Endothelial cell of umbilical vein (primary cell): Measurements from ENCODE around the gene MACROD2. TPM values are rescaled to one million over a fixed set of nuclear protein-coding genes. Genes with fewer than 3 reads are reported as not detected.

Experiments used
- BruUV-seq: library from RNA; stranded (reverse); fragments of 400-500 nt; replicated peaks from 2 replicates; lab custom pipeline; 2021; lab: Mats Ljungman, UMichigan
- CTCF ChIA-PET: fragments of 300-600, 350-600 bp; sonication (Branson Sonifier 250); formaldehyde crosslinking; loops from one replicate; lab custom pipeline; 2021; ENCODE audit warnings: antibody characterized with exemption, inconsistent platforms; lab: Charles Lee
- POLR2A ChIA-PET: fragments of 300-600, 350-600 bp; sonication (Branson Sonifier 250); formaldehyde crosslinking; loops from one replicate; lab custom pipeline; 2021; ENCODE audit warnings: antibody characterized with exemption, inconsistent platforms; lab: Charles Lee
- DNase-seq: peaks from one replicate; pipeline ENCODE4 v3.0.0-alpha.2; 2011; ENCODE audit warnings: low read depth, low spot score
- FAIRE-seq: peaks from 2 replicates; lab custom pipeline; 2011; peaks lifted over from hg19 to GRCh38; lab: Jason Lieb, UNC
- H2AFZ ChIP-seq: 2 replicates; pipeline ENCODE4 v1.6.0; 2012; ENCODE audit warnings: low read depth, low read length, control low read depth, inconsistent platforms
- H3K27ac ChIP-seq: 2 replicates; pipeline ENCODE4 v1.5.1; 2011; ENCODE audit warnings: low read depth, mild to moderate bottlenecking, control low read depth, low read length, moderate library complexity; ENCODE audit not compliant: insufficient read depth
- H3K27me3 ChIP-seq, 2 experiments: 2 replicates each; pipeline versions ENCODE4 v1.6.0 to v1.6.1; 2011; ENCODE audit warnings: low read length in 2 of 2, mixed read lengths in 1 of 2; ENCODE audit not compliant: control insufficient read depth in 2 of 2, insufficient read depth in 2 of 2
- H3K36me3 ChIP-seq, 2 experiments: 2 replicates in 1 of 2; 3 replicates in 1 of 2; pipeline ENCODE4 v1.5.1; 2011; ENCODE audit warnings: low read length in 2 of 2, mild to moderate bottlenecking in 1 of 2, moderate library complexity in 1 of 2; ENCODE audit not compliant: control insufficient read depth in 2 of 2, insufficient read depth in 2 of 2; ENCODE audit errors: extremely low read depth in 1 of 2
- H3K4me1 ChIP-seq: 3 replicates; pipeline ENCODE4 v1.5.1; 2011; ENCODE audit warnings: mild to moderate bottlenecking, low read length; ENCODE audit not compliant: control insufficient read depth, insufficient read depth; ENCODE audit errors: extremely low read depth
- H3K4me2 ChIP-seq: 2 replicates; pipeline ENCODE4 v1.6.1; 2011; ENCODE audit warnings: low read length, control low read depth, mixed read lengths; ENCODE audit not compliant: insufficient read depth
- H3K4me3 ChIP-seq, 3 experiments: fragments of 200-600 bp in 1 of 3; sonication (generic), shearing (Covaris generic) in 1 of 3; replicated peaks in 1 of 3; 2 replicates each; pipeline ENCODE4 v1.5.1; 2011 to 2016; ENCODE audit warnings: control low read depth in 3 of 3, low read length in 3 of 3, mild to moderate bottlenecking in 2 of 3, inconsistent platforms in 1 of 3, low read depth in 1 of 3, moderate library complexity in 1 of 3; ENCODE audit not compliant: insufficient read depth in 1 of 3
- H3K79me2 ChIP-seq: 2 replicates; pipeline ENCODE4 v1.6.0; 2012; ENCODE audit warnings: low read length, inconsistent platforms; ENCODE audit not compliant: control insufficient read depth, insufficient read depth
- H3K9ac ChIP-seq: replicated peaks from 2 replicates; pipeline ENCODE3; 2011; ENCODE audit warnings: low read length, control low read depth; ENCODE audit not compliant: insufficient read depth; ENCODE audit errors: extremely low read depth
- H3K9me1 ChIP-seq: replicated peaks from 3 replicates; pipeline ENCODE4 v1.6.0; 2011; ENCODE audit warnings: mild to moderate bottlenecking, low read length; ENCODE audit not compliant: control insufficient read depth, insufficient read depth; ENCODE audit errors: extremely low read depth
- H3K9me3 ChIP-seq: replicated peaks from 2 replicates; pipeline ENCODE4 v1.5.1; 2012; ENCODE audit warnings: low read length, inconsistent platforms; ENCODE audit not compliant: control insufficient read depth, insufficient read depth
- H4K20me1 ChIP-seq: replicated peaks from 2 replicates; pipeline ENCODE3; 2011; ENCODE audit warnings: mild to moderate bottlenecking, low read length; ENCODE audit not compliant: control insufficient read depth, insufficient read depth; ENCODE audit errors: extremely low read depth
- EZH2 ChIP-seq: IDR thresholded peaks from 2 replicates; pipeline ENCODE4 v1.6.1; 2012; ENCODE audit warnings: borderline replicate concordance, low read depth, mild to moderate bottlenecking, moderate library complexity, low read length, inconsistent platforms; ENCODE audit not compliant: severe bottlenecking
- FOS ChIP-seq: IDR thresholded peaks from 2 replicates; pipeline ENCODE4 v1.6.1; 2011; ENCODE audit warnings: mild to moderate bottlenecking, low read length, moderate library complexity, borderline replicate concordance; ENCODE audit not compliant: insufficient read depth
- GATA2 ChIP-seq: IDR thresholded peaks from 2 replicates; pipeline ENCODE4 v1.7.0; 2011; ENCODE audit warnings: low read depth, mild to moderate bottlenecking, moderate library complexity, mixed read lengths, low read length; ENCODE audit not compliant: insufficient read length, insufficient read depth
- JUN ChIP-seq: IDR thresholded peaks from 2 replicates; pipeline ENCODE4 v1.6.1; 2011; ENCODE audit warnings: borderline replicate concordance, low read depth; ENCODE audit not compliant: insufficient read length, insufficient read depth
- MYC ChIP-seq: IDR thresholded peaks from one replicate; pipeline ENCODE4 v1.6.1; 2011; ENCODE audit warnings: mild to moderate bottlenecking, low read depth, low read length
- POLR2A ChIP-seq: IDR thresholded peaks from 2 replicates; pipeline ENCODE4 v1.6.1; 2012; ENCODE audit warnings: low read depth, mild to moderate bottlenecking, control low read depth, low read length
- POLR2AphosphoS5 ChIP-seq: IDR thresholded peaks from 2 replicates; pipeline ENCODE4 v1.6.1; 2012; ENCODE audit warnings: low read depth, mild to moderate bottlenecking, control low read depth, low read length, moderate library complexity; ENCODE audit not compliant: insufficient read depth
- dilution Hi-C: fragments of 300-500 bp; cut with MboI; formaldehyde crosslinking; loops from one replicate; pipeline ENCODE4 v1.15.0; 2019; ENCODE audit warnings: low sequenced_read_pairs; ENCODE audit not compliant: extremely low pct_ligation_motif_present
- intact Hi-C: fragments of 100-400 bp; cut with micrococcal nuclease; formaldehyde crosslinking; loops from one replicate; pipeline ENCODE4 v1.10.0; 2022
- polyA plus RNA-seq, 4 experiments: library from polyadenylated mRNA; depleted of rRNA in 3 of 4; stranded (reverse) in 3 of 4; unstranded in 1 of 4; fragments of >200 nt; gene quantifications; 2 replicates each; pipeline versions ENCODE4 v1.2.1 to v1.2.3, GENCODE V29; 2011 to 2012; ENCODE audit warnings: missing spikeins in 1 of 4
- total RNA-seq: library from RNA; stranded (reverse); gene quantifications from 2 replicates; pipeline ENCODE4 v1.2.3, GENCODE V29; 2021
- TF ChIP-seq, protein P1 (sequence below): IDR thresholded peaks from 2 replicates; pipeline ENCODE4 v1.6.1; 2011; ENCODE audit not compliant: insufficient read depth, insufficient read length
- TF ChIP-seq, protein P2 (sequence below), 2 donors: IDR thresholded peaks; 1 replicate in 1 of 2; 2 replicates in 1 of 2; pipeline ENCODE4 v1.5.1; 2011; ENCODE audit warnings: low read length in 2 of 2, mild to moderate bottlenecking in 2 of 2, moderate library complexity in 2 of 2, control low read depth in 1 of 2, inconsistent platforms in 1 of 2, low read depth in 1 of 2; ENCODE audit not compliant: insufficient read depth in 1 of 2; ENCODE audit errors: extremely low read depth in 1 of 2

MACROD2 gene
- total and polyA plus RNA-seq, 2 donors (not counting 3 experiments of a cell fraction or from before 2014, with no cell fraction given) = 0.11 to 0.73 TPM

DNA sequence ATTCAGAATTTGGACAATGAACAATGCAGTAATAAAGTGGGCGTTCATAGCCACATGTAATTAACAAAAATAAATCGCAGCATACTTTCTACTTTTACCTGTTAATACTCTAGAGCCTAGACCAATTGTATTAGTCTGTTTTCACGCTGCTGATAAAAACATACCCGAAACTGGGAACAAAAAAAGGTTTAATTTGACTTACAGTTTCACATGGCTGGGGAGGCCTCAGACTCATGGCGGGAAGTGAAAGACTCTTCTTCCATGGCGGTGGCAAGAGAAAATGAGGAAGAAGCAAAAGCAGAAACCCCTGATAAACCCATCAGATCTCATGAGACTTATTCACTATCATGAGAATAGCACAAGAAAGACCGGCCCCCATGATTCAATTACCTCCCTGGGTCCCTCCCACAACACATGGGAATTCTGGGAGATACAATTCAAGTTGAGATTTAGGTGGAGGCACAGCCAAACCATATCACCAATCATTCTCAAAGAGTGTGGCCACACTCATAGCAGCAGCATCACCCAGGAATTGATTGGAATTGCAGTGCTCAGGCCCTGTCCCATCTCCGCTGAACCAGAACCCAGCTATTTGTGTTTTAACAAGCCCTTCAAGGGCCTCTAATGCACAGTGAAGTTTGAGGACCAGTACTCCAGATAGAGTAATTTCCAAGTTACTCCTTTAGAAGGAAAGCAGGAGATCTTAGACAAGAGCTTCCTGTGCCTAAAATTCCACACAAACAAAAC lies 1927.9 kb downstream of the MACROD2 start:
- intact Hi-C loops = no loop called here
- CTCF ChIA-PET = no interaction called here

DNA sequence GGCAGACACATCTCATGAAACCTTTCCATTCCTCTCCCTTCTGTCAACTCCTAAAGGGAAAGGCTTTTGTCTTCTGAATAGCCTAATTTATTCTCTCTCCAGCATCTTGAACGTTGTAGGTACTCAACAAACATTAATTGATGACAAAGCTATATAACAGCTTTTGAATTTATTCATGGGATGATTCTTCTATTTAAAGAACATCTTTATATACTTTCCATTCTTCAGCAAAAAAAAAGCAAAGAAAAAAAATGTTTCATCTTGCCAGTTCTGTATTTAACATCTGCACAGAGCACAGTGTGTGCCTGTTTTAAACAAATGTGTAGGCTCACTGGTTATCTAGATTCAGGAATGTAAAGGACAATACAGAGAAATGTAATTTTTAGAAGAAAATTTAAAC lies 1929.2 kb downstream of the MACROD2 start:
- H3K36me3 ChIP-seq = no peaks in the 10 kb centered on the region
- DNase-seq (no peak), FAIRE-seq (no peak)
- no TSS peak for BruUV-seq
- H3K27ac ChIP-seq = no peak overlapping the region
- ChIA-PET POLR2A (no interaction called here), CTCF (no interaction called here)
- no peaks in the 10 kb centered on the region for H3K27me3 ChIP-seq
- H3K9me1 ChIP-seq = no peaks in the 10 kb centered on the region
- no peak for TF ChIP-seq POLR2A
- TF ChIP-seq, protein P1, sequence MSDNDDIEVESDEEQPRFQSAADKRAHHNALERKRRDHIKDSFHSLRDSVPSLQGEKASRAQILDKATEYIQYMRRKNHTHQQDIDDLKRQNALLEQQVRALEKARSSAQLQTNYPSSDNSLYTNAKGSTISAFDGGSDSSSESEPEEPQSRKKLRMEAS = no peak
- no peak for TF ChIP-seq FOS
- TF ChIP-seq GATA2 = no peak
- TF ChIP-seq EZH2 = no peak
- no peak for TF ChIP-seq POLR2AphosphoS5
- TF ChIP-seq, protein P2, sequence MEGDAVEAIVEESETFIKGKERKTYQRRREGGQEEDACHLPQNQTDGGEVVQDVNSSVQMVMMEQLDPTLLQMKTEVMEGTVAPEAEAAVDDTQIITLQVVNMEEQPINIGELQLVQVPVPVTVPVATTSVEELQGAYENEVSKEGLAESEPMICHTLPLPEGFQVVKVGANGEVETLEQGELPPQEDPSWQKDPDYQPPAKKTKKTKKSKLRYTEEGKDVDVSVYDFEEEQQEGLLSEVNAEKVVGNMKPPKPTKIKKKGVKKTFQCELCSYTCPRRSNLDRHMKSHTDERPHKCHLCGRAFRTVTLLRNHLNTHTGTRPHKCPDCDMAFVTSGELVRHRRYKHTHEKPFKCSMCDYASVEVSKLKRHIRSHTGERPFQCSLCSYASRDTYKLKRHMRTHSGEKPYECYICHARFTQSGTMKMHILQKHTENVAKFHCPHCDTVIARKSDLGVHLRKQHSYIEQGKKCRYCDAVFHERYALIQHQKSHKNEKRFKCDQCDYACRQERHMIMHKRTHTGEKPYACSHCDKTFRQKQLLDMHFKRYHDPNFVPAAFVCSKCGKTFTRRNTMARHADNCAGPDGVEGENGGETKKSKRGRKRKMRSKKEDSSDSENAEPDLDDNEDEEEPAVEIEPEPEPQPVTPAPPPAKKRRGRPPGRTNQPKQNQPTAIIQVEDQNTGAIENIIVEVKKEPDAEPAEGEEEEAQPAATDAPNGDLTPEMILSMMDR (IDR thresholded peaks at IDR 0.05; ENCODE audit: extremely low read depth in 1 of 2, insufficient read depth in 1 of 2, low read depth in 1 of 2, low read length in 2 of 2) = no peak
- no peak for TF ChIP-seq JUN
- no peak for TF ChIP-seq MYC
- no peak overlapping the region for H3K9ac ChIP-seq
- no peaks in the 10 kb centered on the region for H4K20me1 ChIP-seq
- no peaks in the 10 kb centered on the region for H3K79me2 ChIP-seq
- H3K9me3 ChIP-seq = no peaks in the 10 kb centered on the region
- H2AFZ ChIP-seq = no peak overlapping the region
- intact Hi-C loops = no loop called here
- H3K4me2 ChIP-seq = no peak overlapping the region
- dilution Hi-C loops = no loop called here
- H3K4me1 ChIP-seq = no peaks in the 10 kb centered on the region
- no peak overlapping the region for H3K4me3 ChIP-seq

More for the DNA sequence above, 1927.9 kb downstream of the MACROD2 start:
- Histone ChIP-seq H3K4me1 (no peaks in the 10 kb centered on the region), H3K4me3 (no peak overlapping the region), H3K4me2 (no peak overlapping the region), H3K9me3 (no peaks in the 10 kb centered on the region), H3K9me1 (no peaks in the 10 kb centered on the region), H3K27ac (no peak overlapping the region), H3K9ac (no peak overlapping the region), H4K20me1 (no peaks in the 10 kb centered on the region), H3K27me3 (no peaks in the 10 kb centered on the region), H2AFZ (no peak overlapping the region), H3K36me3 (no peaks in the 10 kb centered on the region), H3K79me2 (no peaks in the 10 kb centered on the region)
- no peak for TF ChIP-seq GATA2
- TF ChIP-seq EZH2 = no peak
- no peak for TF ChIP-seq JUN
- TF ChIP-seq, protein P1 = no peak
- dilution Hi-C loops = no loop called here
- POLR2A ChIA-PET = no interaction called here
- DNase-seq = no peak
- FAIRE-seq = no peak
- no TSS peak for BruUV-seq
